Measurements from ENCODE around the gene MYO5B. TPM values are rescaled to one million over a fixed set of nuclear protein-coding genes. Genes with fewer than 3 reads are reported as not detected.
A peak's percentile ranks its signal among the peaks of the same experiment; 100 is the strongest.

The MYO5B gene
- total and polyA plus RNA-seq, 2 donors (not counting 1 experiment from before 2014, with no cell fraction given): 0.30 to 1.7 TPM

- Histone ChIP-seq H3K9me3 (ENCODE audit: control extremely low read depth in 1 of 3, control insufficient read depth in 2 of 3, insufficient read depth in 1 of 3, low read length in 2 of 3) (no peaks in the 10 kb centered on the region), H3K36me3 (replicated peaks in 1 of 2; ENCODE audit: control extremely low read depth in 1 of 2, control insufficient read depth in 1 of 2, extremely low read depth in 1 of 2, insufficient read depth in 2 of 2, low read length in 1 of 2) (no peaks in the 10 kb centered on the region), H2AFZ (ENCODE audit: insufficient read depth, low read depth, low read length, poor library complexity, severe bottlenecking) (peak overlapping the region; percentile 77), H3K4me3 (ENCODE audit: control extremely low read depth in 1 of 5, extremely low read depth in 1 of 5, insufficient read depth in 1 of 5, low read depth in 2 of 5, low read length in 4 of 5) (peak overlapping the region in 4 of 5 experiments; percentile 32 to 60 (median 50)), H3K4me2 (replicated peaks; ENCODE audit: low read depth, low read length, poor library complexity, severe bottlenecking) (peak overlapping the region; percentile 93), H3K79me2 (ENCODE audit: control insufficient read depth, insufficient read depth, low read length) (no peaks in the 10 kb centered on the region), H3K9ac (ENCODE audit: low read length) (peak overlapping the region; percentile 64), H4K20me1 (ENCODE audit: control insufficient read depth, insufficient read depth, low read length, poor library complexity, severe bottlenecking) (no peaks in the 10 kb centered on the region), H3K27ac (ENCODE audit: low read length in 2 of 2) (no peak overlapping the region), H3K4me1 (ENCODE audit: control insufficient read depth in 2 of 2, insufficient read depth in 2 of 2, low read length in 2 of 2) (peaks cover 33 to 38% of the 10 kb centered on the region in 2 donors), H3K27me3 (replicated peaks in 1 of 4; ENCODE audit: control extremely low read depth in 1 of 4, control insufficient read depth in 3 of 4, insufficient read depth in 4 of 4, low read length in 3 of 4) (peaks cover 0 to 42% (median 27%) of the 10 kb centered on the region in 4 experiments)
- Mint-ChIP-seq H3K27me3 (peaks cover 62% of the 10 kb centered on the region), H3K27ac (no peak overlapping the region), H3K4me3 (peak overlapping the region; percentile 65), H3K4me1 (peaks cover 18% of the 10 kb centered on the region), H3K9me3 (ENCODE audit: insufficient read depth) (no peaks in the 10 kb centered on the region)
- DNase-seq (no peak), ATAC-seq (ENCODE audit: low read depth) (no peak)
- WGBS (ENCODE audit: insufficient coverage): 4% methylated on average over 64 of the region's 68 CpGs
- TF ChIP-seq CTCF (IDR thresholded peaks at IDR 0.05): no peak
- TF ChIP-seq EZH2 (IDR thresholded peaks at IDR 0.05; ENCODE audit: borderline replicate concordance, insufficient read depth, low read depth, low read length, poor library complexity, severe bottlenecking): no peak
- intact Hi-C loops (cut with micrococcal nuclease): loop anchor here (2.0 kb wide), 2 partner anchors 75 to 163 kb away; no protein-coding TSS in a partner anchor
- POLR2A ChIA-PET: no interaction called here
- CTCF ChIA-PET: interaction anchor here (1.1 to 2.4 kb wide), 6 partner anchors 10 to 683 kb away, joined by 3 to 7 read pairs (median 4); partner anchors contain the start of genes CFAP53 and MBD1
Measured at GRCh38 chr18:50193796-50194630, 934 bp downstream of the MYO5B start.

Measured in B cell (primary cell).